H9 (cell line): Measurements from ENCODE around the gene LIPA. TPM values are rescaled to one million over a fixed set of nuclear protein-coding genes. Genes with fewer than 3 reads are reported as not detected.

Source experiments
- DNase-seq: peaks from one replicate; pipeline ENCODE4 v3.0.0-alpha.2; 2017
- H2AFZ ChIP-seq: one replicate; pipeline ENCODE4 v1.6.1; 2013; ENCODE audit warnings: mild to moderate bottlenecking, low read length, control low read depth, moderate library complexity
- H2AK5ac ChIP-seq: 2 replicates; pipeline ENCODE4 v1.6.1; 2013; ENCODE audit warnings: low read length, control low read depth, mixed read lengths; ENCODE audit not compliant: insufficient read length
- H2BK120ac ChIP-seq: one replicate; pipeline ENCODE4 v1.6.1; 2013; ENCODE audit warnings: low read depth, mild to moderate bottlenecking, low read length, control low read depth, inconsistent platforms; ENCODE audit not compliant: poor library complexity, severe bottlenecking
- H2BK12ac ChIP-seq: 2 replicates; pipeline ENCODE4 v1.6.1; 2013; ENCODE audit warnings: low read length, control low read depth, mixed read lengths, low read depth; ENCODE audit not compliant: insufficient read length
- H2BK15ac ChIP-seq: 2 replicates; pipeline ENCODE4 v1.6.1; 2013; ENCODE audit warnings: low read depth, low read length, control low read depth
- H2BK20ac ChIP-seq: one replicate; pipeline ENCODE4 v1.6.1; 2013; ENCODE audit warnings: low read depth, mild to moderate bottlenecking, low read length, control low read depth, inconsistent platforms; ENCODE audit not compliant: poor library complexity, severe bottlenecking
- H2BK5ac ChIP-seq: 2 replicates; pipeline ENCODE4 v1.6.1; 2013; ENCODE audit warnings: low read length, control low read depth, mixed read lengths; ENCODE audit not compliant: insufficient read length
- H3K14ac ChIP-seq: 2 replicates; pipeline ENCODE4 v1.6.1; 2013; ENCODE audit warnings: low read length, control low read depth; ENCODE audit not compliant: insufficient read depth
- H3K18ac ChIP-seq: 2 replicates; pipeline ENCODE4 v1.6.1; 2013; ENCODE audit warnings: low read depth, mild to moderate bottlenecking, mixed read lengths, low read length, control low read depth; ENCODE audit not compliant: insufficient read length
- H3K23ac ChIP-seq: 2 replicates; pipeline ENCODE4 v1.6.1; 2013; ENCODE audit warnings: low read length, control low read depth, mixed read lengths, low read depth; ENCODE audit not compliant: insufficient read length
- H3K23me2 ChIP-seq: 2 replicates; pipeline ENCODE4 v1.6.1; 2013; ENCODE audit warnings: low read depth, mild to moderate bottlenecking, mixed read lengths, low read length, control low read depth; ENCODE audit not compliant: insufficient read length, poor library complexity, severe bottlenecking
- H3K27ac ChIP-seq: 2 replicates; pipeline ENCODE4 v1.5.1; 2013; ENCODE audit warnings: low read length, control low read depth, mixed read lengths, low read depth; ENCODE audit not compliant: insufficient read length
- H3K27me3 ChIP-seq: 2 replicates; pipeline ENCODE4 v1.6.1; 2013; ENCODE audit warnings: low read length, control low read depth, inconsistent platforms; ENCODE audit not compliant: insufficient read depth
- H3K4ac ChIP-seq: 2 replicates; pipeline ENCODE4 v1.6.1; 2013; ENCODE audit warnings: low read depth, mild to moderate bottlenecking, control low read depth, inconsistent platforms, low read length, moderate library complexity
- H3K4me1 ChIP-seq: 2 replicates; pipeline ENCODE4 v1.6.1; 2013; ENCODE audit warnings: low read length, control low read depth, inconsistent platforms; ENCODE audit not compliant: insufficient read depth
- H3K4me2 ChIP-seq: 2 replicates; pipeline ENCODE4 v1.6.1; 2013; ENCODE audit warnings: low read length, control low read depth, mixed read lengths; ENCODE audit not compliant: insufficient read length, insufficient read depth
- H3K56ac ChIP-seq: 2 replicates; pipeline ENCODE4 v1.6.1; 2013; ENCODE audit warnings: low read depth, mild to moderate bottlenecking, mixed read lengths, low read length, control low read depth; ENCODE audit not compliant: insufficient read length
- H3K79me1 ChIP-seq: 2 replicates; pipeline ENCODE4 v1.6.1; 2013; ENCODE audit warnings: low read depth, mild to moderate bottlenecking, moderate library complexity, low read length, control low read depth, inconsistent platforms; ENCODE audit not compliant: insufficient read depth, poor library complexity, severe bottlenecking
- H3K79me2 ChIP-seq: 2 replicates; pipeline ENCODE4 v1.6.1; 2013; ENCODE audit warnings: low read length, control low read depth, inconsistent platforms; ENCODE audit not compliant: insufficient read depth
- H3K9ac ChIP-seq: 2 replicates; pipeline ENCODE4 v1.6.1; 2013; ENCODE audit warnings: low read length, control low read depth, mixed read lengths; ENCODE audit not compliant: insufficient read length; ENCODE audit errors: extremely low read depth
- H3K9me3 ChIP-seq: one replicate; pipeline ENCODE4 v1.6.1; 2013; ENCODE audit warnings: low read depth, low read length, inconsistent platforms; ENCODE audit not compliant: control insufficient read depth
- H3T11ph ChIP-seq: one replicate; pipeline ENCODE4 v1.6.1; 2013; ENCODE audit warnings: mild to moderate bottlenecking, low read length, control low read depth, inconsistent platforms
- H4K20me1 ChIP-seq: one replicate; pipeline ENCODE4 v1.6.1; 2013; ENCODE audit not compliant: control insufficient read depth, insufficient read length, insufficient read depth
- H4K5ac ChIP-seq: 2 replicates; pipeline ENCODE4 v1.6.1; 2013; ENCODE audit warnings: low read depth, mild to moderate bottlenecking, mixed read lengths, low read length, control low read depth; ENCODE audit not compliant: insufficient read length
- H4K8ac ChIP-seq: replicated peaks from 2 replicates; pipeline ENCODE4 v1.6.1; 2013; ENCODE audit warnings: low read length, control low read depth, mixed read lengths, low read depth; ENCODE audit not compliant: insufficient read length
- H4K91ac ChIP-seq: 2 replicates; pipeline ENCODE4 v1.6.1; 2013; ENCODE audit warnings: low read depth, mild to moderate bottlenecking, moderate library complexity, mixed read lengths, low read length, control low read depth; ENCODE audit not compliant: insufficient read length
- H3K27ac Mint-ChIP-seq, 3 experiments: 2 replicates in 2 of 3; 3 replicates in 1 of 3; pipeline ENCODE4 v1.8.0; 2020 to 2021; ENCODE audit warnings: mixed read lengths in 3 of 3, mild to moderate bottlenecking in 1 of 3, moderate library complexity in 1 of 3
- H3K27me3 Mint-ChIP-seq: 2 replicates; pipeline ENCODE4 v1.8.0; 2021; ENCODE audit warnings: low read depth, mild to moderate bottlenecking, moderate library complexity, mixed read lengths
- H3K36me3 Mint-ChIP-seq, 3 experiments: 2 replicates in 2 of 3; 3 replicates in 1 of 3; pipeline ENCODE4 v1.8.0; 2020 to 2021; ENCODE audit warnings: low read depth in 3 of 3, mixed read lengths in 3 of 3; ENCODE audit not compliant: insufficient read depth in 1 of 3
- H3K4me1 Mint-ChIP-seq, 2 experiments: 2 replicates each; pipeline ENCODE4 v1.8.0; 2020; ENCODE audit warnings: mixed read lengths in 2 of 2
- H3K4me3 Mint-ChIP-seq, 2 experiments: 2 replicates in 1 of 2; 3 replicates in 1 of 2; pipeline ENCODE4 v1.8.0; 2020 to 2021; ENCODE audit warnings: mild to moderate bottlenecking in 2 of 2, mixed read lengths in 2 of 2, moderate library complexity in 1 of 2
- H3K9me3 Mint-ChIP-seq, 2 experiments: 2 replicates in 1 of 2; 3 replicates in 1 of 2; pipeline ENCODE4 v1.8.0; 2020; ENCODE audit warnings: mild to moderate bottlenecking in 2 of 2, mixed read lengths in 2 of 2, moderate library complexity in 1 of 2
- CTCF ChIP-seq: fragments of 200-600 bp; sonication (generic); conservative IDR thresholded peaks from 3 replicates; pipeline ENCODE4 v1.8.0; 2021; ENCODE audit warnings: antibody characterized with exemption, mild to moderate bottlenecking
- WGBS: extraction: QIAGEN DNeasy Blood & Tissue Kit; methylation state at CpG from one replicate; pipeline ENCODE4 v1.1.7; 2013; ENCODE audit warnings: missing lambda C conversion rate, low lambda C conversion rate, mixed read lengths; ENCODE audit not compliant: insufficient read length; ENCODE audit errors: extremely low coverage; 5-methylcytosine and 5-hydroxymethylcytosine counted together
- total RNA-seq: library from RNA; stranded (reverse); gene quantifications from 2 replicates; pipeline ENCODE4 v1.2.1, GENCODE V29; 2021

The LIPA gene
- total RNA-seq, 1 experiment from 2014 or later, result 20.9 TPM

GRCh38 chr10:89214566-89215165, 36.9 kb downstream of the LIPA start:
- Mint-ChIP-seq H3K9me3 (no peaks in the 10 kb centered on the region), H3K27me3 (peaks cover 16% of the 10 kb centered on the region), H3K27ac (peak overlapping the region in 1 of 3 experiments; percentile 74; a peak in 1 of 7 replicates), H3K36me3 (peaks cover 0 to 2% (median 0%) of the 10 kb centered on the region in 3 experiments; a peak in 1 of 7 replicates), H3K4me1 (peaks cover 0 to 6% of the 10 kb centered on the region in 2 experiments; a peak in 1 of 4 replicates), H3K4me3 (no peak overlapping the region; a peak in 1 of 5 replicates)
- Histone ChIP-seq H2AFZ (no peak overlapping the region), H3K56ac (no peak overlapping the region), H2AK5ac (no peak overlapping the region), H4K5ac (no peak overlapping the region), H4K20me1 (no peaks in the 10 kb centered on the region), H3K4ac (no peak overlapping the region), H4K8ac (no peak overlapping the region), H3K79me2 (no peaks in the 10 kb centered on the region), H3K23ac (no peak overlapping the region), H3K14ac (no peak overlapping the region), H3K4me2 (no peak overlapping the region), H2BK20ac (no peak overlapping the region), H2BK15ac (no peak overlapping the region), H3K27ac (no peak overlapping the region), H3K27me3 (no peaks in the 10 kb centered on the region), H3K79me1 (no peaks in the 10 kb centered on the region), H3K9me3 (no peaks in the 10 kb centered on the region), H3K23me2 (no peaks in the 10 kb centered on the region), H3T11ph (no peak overlapping the region), H2BK120ac (no peak overlapping the region), H2BK12ac (no peak overlapping the region), H4K91ac (no peak overlapping the region), H3K4me1 (no peaks in the 10 kb centered on the region), H3K9ac (no peak overlapping the region), H2BK5ac (no peak overlapping the region), H3K18ac (no peak overlapping the region)
- DNase-seq, result no peak
- no CpG with 5 or more reads among the region's 8 CpGs for WGBS
- no peak for TF ChIP-seq CTCF
